Fibroblast of lung (primary cell): ENCODE results near the gene CCDC50. TPM values are rescaled to one million over a fixed set of nuclear protein-coding genes. Genes with fewer than 3 reads are reported as not detected.

Experiments used
- DNase-seq, 2 donors: peaks; one replicate each; pipeline versions ENCODE4 v3.0.0 to v3.0.0-alpha.2; 2010; ENCODE audit warnings: low read depth in 2 of 2
- H2AFZ ChIP-seq: 2 replicates; pipeline ENCODE4 v1.5.1; 2012; ENCODE audit warnings: low read length, control low read depth, inconsistent platforms
- H3K27ac ChIP-seq: 2 replicates; pipeline ENCODE4 v1.5.1; 2011; ENCODE audit warnings: low read length, control low read depth; ENCODE audit not compliant: insufficient read depth
- H3K27me3 ChIP-seq: 2 replicates; pipeline ENCODE4 v1.5.1; 2011; ENCODE audit warnings: mild to moderate bottlenecking, low read length; ENCODE audit not compliant: control insufficient read depth, insufficient read depth
- H3K36me3 ChIP-seq: 2 replicates; pipeline ENCODE4 v1.5.1; 2011; ENCODE audit warnings: low read length; ENCODE audit not compliant: control insufficient read depth, insufficient read depth
- H3K4me1 ChIP-seq: 2 replicates; pipeline ENCODE4 v1.5.1; 2011; ENCODE audit warnings: low read length; ENCODE audit not compliant: control insufficient read depth, insufficient read depth; ENCODE audit errors: extremely low read depth
- H3K4me2 ChIP-seq: 2 replicates; pipeline ENCODE4 v1.5.1; 2011; ENCODE audit warnings: low read length, control low read depth; ENCODE audit not compliant: insufficient read depth; ENCODE audit errors: extremely low read depth
- H3K4me3 ChIP-seq, 4 experiments: fragments of 200-600 bp in 1 of 4; sonication (generic) in 1 of 4; replicated peaks in 1 of 4; 2 replicates each; pipeline ENCODE4 v1.5.1; 2011 to 2016; ENCODE audit warnings: low read length in 4 of 4, low read depth in 3 of 4, mild to moderate bottlenecking in 3 of 4, control low read depth in 2 of 4, inconsistent platforms in 1 of 4, mixed read lengths in 1 of 4; ENCODE audit not compliant: insufficient read depth in 1 of 4; ENCODE audit errors: control extremely low read depth in 1 of 4
- H3K79me2 ChIP-seq: 2 replicates; pipeline ENCODE4 v1.5.1; 2012; ENCODE audit warnings: mild to moderate bottlenecking, low read length, inconsistent platforms; ENCODE audit not compliant: control insufficient read depth, insufficient read depth
- H3K9ac ChIP-seq: 2 replicates; pipeline ENCODE4 v1.5.1; 2011; ENCODE audit warnings: mild to moderate bottlenecking, low read length, control low read depth; ENCODE audit not compliant: insufficient read depth
- H3K9me3 ChIP-seq: 2 replicates; pipeline ENCODE4 v1.5.1; 2012; ENCODE audit warnings: low read depth, low read length; ENCODE audit not compliant: control insufficient read depth, insufficient read depth
- H4K20me1 ChIP-seq: 2 replicates; pipeline ENCODE4 v1.5.1; 2011; ENCODE audit warnings: low read length; ENCODE audit not compliant: control insufficient read depth, insufficient read depth; ENCODE audit errors: extremely low read depth
- CTCF ChIP-seq, 2 donors: IDR thresholded peaks in 1 of 2; conservative IDR thresholded peaks in 1 of 2; 1 replicate in 1 of 2; 2 replicates in 1 of 2; pipeline ENCODE4 v1.5.1; 2011 to 2012; ENCODE audit warnings: low read length in 2 of 2, control low read depth in 1 of 2, inconsistent platforms in 1 of 2, low read depth in 1 of 2, mild to moderate bottlenecking in 1 of 2
- EZH2 ChIP-seq: IDR thresholded peaks from 2 replicates; pipeline ENCODE4 v1.5.1; 2012; ENCODE audit warnings: low read length, control low read depth, mild to moderate bottlenecking; ENCODE audit errors: missing control alignments
- polyA plus RNA-seq, 2 donors: library from polyadenylated mRNA; depleted of rRNA in 1 of 2; stranded (reverse) in 1 of 2; unstranded in 1 of 2; fragments of >200 nt; gene quantifications; 2 replicates each; pipeline ENCODE4 v1.2.1, GENCODE V29; 2011 to 2012; ENCODE audit warnings: missing spikeins in 1 of 2
- total RNA-seq: library from RNA; depleted of rRNA; stranded (reverse); fragments of >200 nt; gene quantifications from 2 replicates; pipeline ENCODE4 v1.2.1, GENCODE V29; 2014

Gene CCDC50
- total and polyA plus RNA-seq, 2 donors (not counting 1 experiment from before 2014, with no cell fraction given), result 109 to 114 TPM

- Histone ChIP-seq H3K9ac (no peak overlapping the region), H3K4me1 (peaks cover 2% of the 10 kb centered on the region), H4K20me1 (no peaks in the 10 kb centered on the region), H3K9me3 (no peaks in the 10 kb centered on the region), H3K27me3 (no peaks in the 10 kb centered on the region), H3K36me3 (no peaks in the 10 kb centered on the region), H3K4me2 (no peak overlapping the region), H3K79me2 (peaks cover 92% of the 10 kb centered on the region), H2AFZ (no peak overlapping the region), H3K27ac (no peak overlapping the region), H3K4me3 (no peak overlapping the region)
- TF ChIP-seq CTCF (conservative IDR thresholded peaks at IDR 0.05 in 1 of 2, IDR thresholded peaks at IDR 0.05 in 1 of 2; ENCODE audit: low read depth in 1 of 2, low read length in 2 of 2), result no peak
- DNase-seq, result no peak
Observed at GRCh38 chr3:191340351-191340750, 11.2 kb downstream of the CCDC50 start.

- no peak overlapping the region for H3K4me2 ChIP-seq
- H3K9ac ChIP-seq, result no peak overlapping the region
- peaks cover 92% of the 10 kb centered on the region for H3K79me2 ChIP-seq
- H3K4me3 ChIP-seq, result no peak overlapping the region
- H2AFZ ChIP-seq, result no peak overlapping the region
- H3K4me1 ChIP-seq, result peaks cover 2% of the 10 kb centered on the region
- TF ChIP-seq EZH2, result no peak
- TF ChIP-seq CTCF (conservative IDR thresholded peaks at IDR 0.05 in 1 of 2, IDR thresholded peaks at IDR 0.05 in 1 of 2; ENCODE audit: low read depth in 1 of 2, low read length in 2 of 2), result no peak
- no peaks in the 10 kb centered on the region for H3K36me3 ChIP-seq
- no peak for DNase-seq
- no peaks in the 10 kb centered on the region for H3K27me3 ChIP-seq
- H3K9me3 ChIP-seq, result no peaks in the 10 kb centered on the region
- no peaks in the 10 kb centered on the region for H4K20me1 ChIP-seq
- H3K27ac ChIP-seq, result no peak overlapping the region
Observed at GRCh38 chr3:191340966-191341365, 11.8 kb downstream of the CCDC50 start.

GRCh38 chr3:191342006-191342405 lies 12.8 kb downstream of the CCDC50 start:
- TF ChIP-seq CTCF (conservative IDR thresholded peaks at IDR 0.05 in 1 of 2, IDR thresholded peaks at IDR 0.05 in 1 of 2; ENCODE audit: low read depth in 1 of 2, low read length in 2 of 2) (no peak), EZH2 (no peak)
- Histone ChIP-seq H3K9ac (no peak overlapping the region), H3K79me2 (peaks cover 92% of the 10 kb centered on the region), H3K9me3 (no peaks in the 10 kb centered on the region), H3K27ac (no peak overlapping the region), H3K4me3 (no peak overlapping the region), H4K20me1 (no peaks in the 10 kb centered on the region), H3K4me2 (no peak overlapping the region), H3K36me3 (no peaks in the 10 kb centered on the region), H3K27me3 (no peaks in the 10 kb centered on the region), H3K4me1 (peaks cover 2% of the 10 kb centered on the region), H2AFZ (no peak overlapping the region)
- peak in 1 of 2 donors; percentile 26 for DNase-seq
